Esophagus muscularis mucosa (tissue), 4 donors: Measurements from ENCODE around the gene PSMB4. TPM values are rescaled to one million over a fixed set of nuclear protein-coding genes. Genes with fewer than 3 reads are reported as not detected.

Source experiments
- DNase-seq: peaks from one replicate; pipeline ENCODE4 v3.0.0-alpha.2; 2017; ENCODE audit errors: extremely low spot score
- H3K27ac ChIP-seq, 4 donors: fragments of 200-600 bp; sonication (generic); replicated peaks in 1 of 4; 1 replicate in 3 of 4; 2 replicates in 1 of 4; pipeline ENCODE4 v1.5.1; 2016 to 2019; ENCODE audit warnings: mild to moderate bottlenecking in 1 of 4
- H3K27me3 ChIP-seq, 4 donors: fragments of 200-600 bp; sonication (generic); one replicate each; pipeline versions ENCODE4 v1.5.1 to v1.6.0; 2016 to 2019
- H3K36me3 ChIP-seq, 4 donors: fragments of 200-600 bp; sonication (generic); one replicate each; pipeline ENCODE4 v1.5.1; 2016 to 2019
- H3K4me1 ChIP-seq, 4 donors: fragments of 200-600 bp; sonication (generic); one replicate each; pipeline ENCODE4 v1.5.1; 2016 to 2019
- H3K4me3 ChIP-seq, 4 donors: fragments of 200-600 bp; sonication (generic); 1 replicate in 2 of 4; 2 replicates in 2 of 4; pipeline ENCODE4 v1.5.1; 2016 to 2019; ENCODE audit warnings: mild to moderate bottlenecking in 4 of 4, moderate library complexity in 1 of 4
- H3K9me3 ChIP-seq, 4 donors: fragments of 200-600 bp; sonication (generic); 1 replicate in 3 of 4; 2 replicates in 1 of 4; pipeline ENCODE4 v1.5.1; 2016 to 2019
- CTCF ChIP-seq, 3 experiments: fragments of 200-600 bp in 2 of 3; fragments of 450-650 bp in 1 of 3; sonication (generic) in 2 of 3; IDR thresholded peaks; one replicate each; pipeline ENCODE4 v1.5.1; 2017 to 2019; ENCODE audit warnings: antibody characterized with exemption in 3 of 3, mild to moderate bottlenecking in 2 of 3, moderate library complexity in 1 of 3
- EP300 ChIP-seq: sonication (generic); formaldehyde crosslinking; IDR thresholded peaks from one replicate; pipeline ENCODE4 v1.6.1; 2017; ENCODE audit warnings: antibody characterized with exemption
- POLR2A ChIP-seq: fragments of 450-650 bp; IDR thresholded peaks from one replicate; pipeline ENCODE4 v1.6.1; 2017; ENCODE audit warnings: antibody characterized with exemption, moderate library complexity, mild to moderate bottlenecking, low read depth
- POLR2AphosphoS5 ChIP-seq, 2 donors: sonication (generic); formaldehyde crosslinking; IDR thresholded peaks; one replicate each; pipeline ENCODE4 v1.6.1; 2017; ENCODE audit warnings: antibody characterized with exemption in 2 of 2
- WGBS: methylation state at CpG from one replicate; pipeline ENCODE4 v1.1.5; 2018; 5-methylcytosine and 5-hydroxymethylcytosine counted together
- intact Hi-C: fragments of 100-400 bp; cut with DNase I; formaldehyde crosslinking; loops from one replicate; pipeline ENCODE4 v1.15.1; 2023
- small RNA-seq, 3 donors: library from RNA; depleted of rRNA; stranded (forward); fragments of <200 nt; gene quantifications; one replicate each; pipeline ENCODE3, GENCODE V24; 2016
- total RNA-seq, 4 donors: library from RNA; depleted of rRNA; stranded (reverse); fragments of >200 nt; gene quantifications; one replicate each; pipeline versions ENCODE4 v1.1.0 to v1.2.1, GENCODE V29; 2016

The PSMB4 gene
- total RNA-seq, 4 donors from 2014 or later: 236 to 284 (median 253) TPM

GRCh38 chr1:151444783-151445177 lies 45.4 kb downstream of the PSMB4 start:
- no peaks in the 10 kb centered on the region for H3K27me3 ChIP-seq
- peaks cover 35 to 85% (median 74%) of the 10 kb centered on the region in 4 donors for H3K4me1 ChIP-seq
- no peak for DNase-seq
- peak overlapping the region; percentile 45 to 55 (median 55) for H3K27ac ChIP-seq
- no peak for TF ChIP-seq EP300
- TF ChIP-seq POLR2A: no peak
- no peak for TF ChIP-seq POLR2AphosphoS5 (IDR thresholded peaks at IDR 0.05)
- no peak for TF ChIP-seq CTCF (IDR thresholded peaks at IDR 0.05)
- H3K9me3 ChIP-seq: no peaks in the 10 kb centered on the region
- intact Hi-C loops: loop anchor here (5.0 kb wide), 2 partner anchors 93 to 293 kb away; no protein-coding TSS in a partner anchor
- H3K4me3 ChIP-seq: no peak overlapping the region
- WGBS: 48% methylated on average over 4 of the region's 4 CpGs
- H3K36me3 ChIP-seq: peaks cover 0 to 14% (median 10%) of the 10 kb centered on the region in 4 donors

GRCh38 chr1:151447696-151448095 lies 48.3 kb downstream of the PSMB4 start:
- Histone ChIP-seq H3K27me3 (no peaks in the 10 kb centered on the region), H3K4me3 (no peak overlapping the region), H3K4me1 (peaks cover 28 to 71% (median 63%) of the 10 kb centered on the region in 4 donors), H3K27ac (no peak overlapping the region), H3K36me3 (peaks cover 0 to 11% (median 0%) of the 10 kb centered on the region in 4 donors), H3K9me3 (no peaks in the 10 kb centered on the region)
- intact Hi-C loops: no loop called here
- no peak for DNase-seq
- WGBS: 64% methylated on average over 2 of the region's 2 CpGs
- no peak for TF ChIP-seq POLR2AphosphoS5 (IDR thresholded peaks at IDR 0.05)
- TF ChIP-seq POLR2A: no peak
- no peak for TF ChIP-seq CTCF (IDR thresholded peaks at IDR 0.05)
- no peak for TF ChIP-seq EP300

Small RNA genes within 50 kb of the gene (small RNA-seq; reads per million reads assigned to genes)
- gene RNY4P25: 1.1 to 4.3 (median 2.7) reads per million in 3 donors

Other genes starting within 250 kb of the PSMB4 start
- gene TNFAIP8L2, start 242.9 kb upstream of the PSMB4 start, total RNA-seq: 1 to 10 TPM; 2.8 to 8.3 (median 5.0) TPM
- gene LYSMD1, start 233.7 kb upstream of the PSMB4 start, total RNA-seq: 10 to 100 TPM; 10.9 to 23.5 (median 12.6) TPM
- 10 to 100 TPM; 11.2 to 39.3 (median 21.4) TPM for gene SCNM1, start 233.4 kb upstream of the PSMB4 start, total RNA-seq
- 1 to 10 TPM in 2 of 4 donors, not detected in 2; 1.5 to 1.6 TPM for gene TMOD4, start 223.6 kb upstream of the PSMB4 start, total RNA-seq
- 10 to 100 TPM; 45.7 to 57.0 (median 54.3) TPM for gene VPS72, start 209.4 kb upstream of the PSMB4 start, total RNA-seq
- gene PIP5K1A, start 201.0 kb upstream of the PSMB4 start, total RNA-seq: 10 to 100 TPM; 44.7 to 54.9 (median 47.1) TPM
- gene PSMD4, start 144.8 kb upstream of the PSMB4 start, total RNA-seq: 100 to 1,000 TPM; 157 to 195 (median 176) TPM
- 10 to 100 TPM; 16.6 to 28.6 (median 23.1) TPM for gene ZNF687, start 117.3 kb upstream of the PSMB4 start, total RNA-seq
- 10 to 100 TPM; 54.8 to 79.5 (median 68.9) TPM for gene PI4KB, start 72.2 kb upstream of the PSMB4 start, total RNA-seq
- 10 to 100 TPM; 40.3 to 50.3 (median 45.0) TPM for gene RFX5, start 52.3 kb upstream of the PSMB4 start, total RNA-seq
- 100 to 1,000 TPM in 1 of 4 donors, 10 to 100 TPM in 3; 61.4 to 113 (median 81.6) TPM for gene SELENBP1, start 26.9 kb upstream of the PSMB4 start, total RNA-seq
- gene POGZ, start 59.9 kb downstream of the PSMB4 start, total RNA-seq: 10 to 100 TPM; 35.0 to 63.3 (median 49.1) TPM
- gene CGN, start 111.8 kb downstream of the PSMB4 start, total RNA-seq: 1 to 10 TPM in 2 of 4 donors, under 1 TPM in 2; 0.42 to 3.1 (median 0.94) TPM
- 10 to 100 TPM; 10.4 to 24.2 (median 15.9) TPM for gene TUFT1, start 140.7 kb downstream of the PSMB4 start, total RNA-seq
- 10 to 100 TPM; 39.4 to 55.4 (median 49.6) TPM for gene SNX27, start 212.5 kb downstream of the PSMB4 start, total RNA-seq